ENCODE measurements around the gene SLC35F1. TPM values are rescaled to one million over a fixed set of nuclear protein-coding genes. Genes with fewer than 3 reads are reported as not detected.

Gene SLC35F1
- total and polyA plus RNA-seq, 8 donors = 0.18 to 4.0 (median 3.4) TPM

DNA sequence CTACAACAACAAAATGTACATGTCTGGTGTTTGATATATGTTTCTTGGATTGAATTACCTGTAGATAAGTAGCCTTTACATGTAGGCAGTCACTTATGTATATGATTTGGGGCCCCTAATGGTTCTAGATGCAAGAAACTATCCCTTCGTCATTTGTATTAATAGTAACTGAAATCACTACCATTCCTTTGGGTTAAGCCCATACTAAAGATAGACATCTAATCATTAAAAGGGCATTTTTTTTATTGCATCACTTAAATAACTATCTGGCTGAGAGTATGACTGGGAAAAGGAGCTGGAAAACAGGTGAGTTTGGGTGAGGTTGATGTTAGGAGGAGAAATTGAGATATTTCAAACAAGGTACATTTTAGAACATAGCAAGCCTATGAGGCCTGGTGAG lies 427.6 kb downstream of the SLC35F1 start:
- H3K4me1 ChIP-seq = no peaks in the 10 kb centered on the region
- no peak overlapping the region for H3K27ac ChIP-seq
- no peaks in the 10 kb centered on the region for H3K36me3 ChIP-seq
- peaks cover 0 to 8% of the 10 kb centered on the region in 2 donors for H3K9me3 ChIP-seq
- TF ChIP-seq, protein P1, sequence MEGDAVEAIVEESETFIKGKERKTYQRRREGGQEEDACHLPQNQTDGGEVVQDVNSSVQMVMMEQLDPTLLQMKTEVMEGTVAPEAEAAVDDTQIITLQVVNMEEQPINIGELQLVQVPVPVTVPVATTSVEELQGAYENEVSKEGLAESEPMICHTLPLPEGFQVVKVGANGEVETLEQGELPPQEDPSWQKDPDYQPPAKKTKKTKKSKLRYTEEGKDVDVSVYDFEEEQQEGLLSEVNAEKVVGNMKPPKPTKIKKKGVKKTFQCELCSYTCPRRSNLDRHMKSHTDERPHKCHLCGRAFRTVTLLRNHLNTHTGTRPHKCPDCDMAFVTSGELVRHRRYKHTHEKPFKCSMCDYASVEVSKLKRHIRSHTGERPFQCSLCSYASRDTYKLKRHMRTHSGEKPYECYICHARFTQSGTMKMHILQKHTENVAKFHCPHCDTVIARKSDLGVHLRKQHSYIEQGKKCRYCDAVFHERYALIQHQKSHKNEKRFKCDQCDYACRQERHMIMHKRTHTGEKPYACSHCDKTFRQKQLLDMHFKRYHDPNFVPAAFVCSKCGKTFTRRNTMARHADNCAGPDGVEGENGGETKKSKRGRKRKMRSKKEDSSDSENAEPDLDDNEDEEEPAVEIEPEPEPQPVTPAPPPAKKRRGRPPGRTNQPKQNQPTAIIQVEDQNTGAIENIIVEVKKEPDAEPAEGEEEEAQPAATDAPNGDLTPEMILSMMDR (IDR thresholded peaks at IDR 0.05) = no peak
- no peak for DNase-seq
- no peak overlapping the region for H3K4me3 ChIP-seq
- no peaks in the 10 kb centered on the region for H3K27me3 ChIP-seq
- intact Hi-C loops (cut with DNase I) = no loop called here
- ATAC-seq = no peak

DNA sequence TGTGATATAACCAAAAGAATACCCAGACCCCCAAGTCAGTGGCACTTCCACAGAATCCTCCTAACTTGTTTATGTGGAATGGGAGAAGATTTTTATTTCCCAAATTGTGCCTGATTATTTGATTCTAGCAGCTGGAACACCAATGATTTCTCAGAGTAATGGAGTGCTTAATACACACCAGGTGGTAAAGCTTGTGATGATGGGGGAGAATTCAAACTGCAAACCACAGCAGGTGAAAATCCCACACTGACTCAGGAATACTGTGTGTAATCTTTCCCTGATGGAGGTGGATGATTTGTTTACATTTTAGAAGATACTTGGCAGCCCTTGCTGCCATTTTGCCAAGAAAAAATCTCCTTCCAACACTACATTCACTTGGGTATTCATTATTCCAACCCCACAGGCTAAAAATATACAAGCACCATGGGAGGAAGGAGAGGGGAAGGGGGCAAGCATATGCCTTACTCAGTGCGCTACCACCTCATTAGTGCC lies 428.3 kb downstream of the SLC35F1 start:
- H3K36me3 ChIP-seq = no peaks in the 10 kb centered on the region
- H3K27ac ChIP-seq = no peak overlapping the region
- H3K4me1 ChIP-seq = no peaks in the 10 kb centered on the region
- no peak for DNase-seq
- H3K9me3 ChIP-seq = peaks cover 0 to 8% of the 10 kb centered on the region in 2 donors
- H3K27me3 ChIP-seq = no peaks in the 10 kb centered on the region
- H3K4me3 ChIP-seq = no peak overlapping the region
- no peak for ATAC-seq
- TF ChIP-seq, protein P1 (IDR thresholded peaks at IDR 0.05) = no peak
- intact Hi-C loops (cut with DNase I) = no loop called here

GRCh38 chr6:118344014-118344670 lies 437.1 kb downstream of the SLC35F1 start:
- no peak for ATAC-seq
- Histone ChIP-seq H3K9me3 (peaks cover 0 to 14% of the 10 kb centered on the region in 2 donors), H3K27ac (no peak overlapping the region), H3K36me3 (no peaks in the 10 kb centered on the region), H3K27me3 (no peaks in the 10 kb centered on the region), H3K4me1 (no peaks in the 10 kb centered on the region), H3K4me3 (no peak overlapping the region)
- intact Hi-C loops (cut with DNase I) = no loop called here
- TF ChIP-seq, protein P1 (IDR thresholded peaks at IDR 0.05) = no peak
- DNase-seq = no peak

GRCh38 chr6:118350881-118351430 lies 443.9 kb downstream of the SLC35F1 start:
- no peaks in the 10 kb centered on the region for H3K27me3 ChIP-seq
- no peak overlapping the region for H3K27ac ChIP-seq
- no peaks in the 10 kb centered on the region for H3K36me3 ChIP-seq
- intact Hi-C loops (cut with DNase I) = no loop called here
- no peaks in the 10 kb centered on the region for H3K9me3 ChIP-seq
- DNase-seq (no peak), ATAC-seq (no peak)
- TF ChIP-seq, protein P1 (IDR thresholded peaks at IDR 0.05) = no peak
- no peaks in the 10 kb centered on the region for H3K4me1 ChIP-seq
- no peak overlapping the region for H3K4me3 ChIP-seq

DNA sequence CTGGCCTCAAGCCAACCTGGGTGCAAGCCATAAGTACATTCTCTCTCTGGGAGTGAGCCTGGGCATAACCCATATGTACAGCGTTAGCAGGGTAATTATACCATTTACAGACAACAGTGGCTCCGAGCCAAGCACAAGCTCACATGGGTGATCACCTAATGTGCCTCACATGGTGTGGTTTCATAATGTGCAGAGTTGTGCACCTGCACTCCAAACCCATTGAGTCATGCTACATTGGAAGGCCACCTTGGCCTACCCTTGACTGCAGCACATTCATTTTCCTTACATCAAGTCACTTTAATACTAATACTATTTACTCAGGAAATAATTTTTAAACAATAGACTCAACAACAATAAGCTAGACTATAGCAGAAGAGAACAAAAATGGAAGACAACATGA lies 446.5 kb downstream of the SLC35F1 start:
- H3K4me1 ChIP-seq = no peaks in the 10 kb centered on the region
- DNase-seq (no peak), ATAC-seq (no peak)
- intact Hi-C loops (cut with DNase I) = no loop called here
- no peaks in the 10 kb centered on the region for H3K9me3 ChIP-seq
- no peak overlapping the region for H3K4me3 ChIP-seq
- no peak overlapping the region for H3K27ac ChIP-seq
- TF ChIP-seq, protein P1 (IDR thresholded peaks at IDR 0.05) = no peak
- no peaks in the 10 kb centered on the region for H3K36me3 ChIP-seq
- H3K27me3 ChIP-seq = no peaks in the 10 kb centered on the region
